Bone marrow (tissue), 2 donors: ENCODE measurements around the gene UBE3B.
A peak's percentile ranks its signal among the peaks of the same experiment; 100 is the strongest.

Experiments
- DNase-seq, 2 donors: peaks; one replicate each; lab custom pipeline; 2025; lab: John Stamatoyannopoulos, UW

The UBE3B gene

GRCh38 chr12:109573029-109573913 is 95.8 kb downstream of the UBE3B start, which contains the start of the genes MMAB and MVK:
MMAB (minus strand) TSS chr12:109573504; CDS start chr12:109573480, 24 bp downstream.
MVK (plus strand) TSS chr12:109573794; CDS start chr12:109574823, 1,029 bp downstream.
- peak; percentile 73 to 97 for DNase-seq

GRCh38 chr12:109573914-109574244 is 96.4 kb downstream of the UBE3B start:
- DNase-seq, result peak in 1 of 2 donors; percentile 19

DNA sequence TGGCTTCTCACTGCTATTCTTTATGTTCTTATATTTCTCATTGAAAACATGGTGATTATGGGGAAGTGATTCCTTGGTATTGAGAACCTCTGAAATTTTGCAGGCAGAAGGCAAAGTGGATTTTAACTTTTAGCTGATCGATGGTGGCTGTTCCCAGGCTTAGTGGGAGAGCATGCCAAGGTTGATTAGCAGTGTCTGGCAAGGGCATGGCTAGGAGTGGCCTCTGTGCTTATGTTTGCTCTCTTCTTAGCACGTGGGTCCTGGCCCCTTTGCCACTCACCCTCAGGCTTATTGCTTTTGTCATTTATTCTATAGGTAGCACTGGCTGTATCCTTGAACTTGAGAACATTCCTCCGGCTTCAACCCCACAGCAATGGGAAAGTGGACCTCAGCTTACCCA is 98.2 kb downstream of the UBE3B start:
- no peak for DNase-seq

DNA sequence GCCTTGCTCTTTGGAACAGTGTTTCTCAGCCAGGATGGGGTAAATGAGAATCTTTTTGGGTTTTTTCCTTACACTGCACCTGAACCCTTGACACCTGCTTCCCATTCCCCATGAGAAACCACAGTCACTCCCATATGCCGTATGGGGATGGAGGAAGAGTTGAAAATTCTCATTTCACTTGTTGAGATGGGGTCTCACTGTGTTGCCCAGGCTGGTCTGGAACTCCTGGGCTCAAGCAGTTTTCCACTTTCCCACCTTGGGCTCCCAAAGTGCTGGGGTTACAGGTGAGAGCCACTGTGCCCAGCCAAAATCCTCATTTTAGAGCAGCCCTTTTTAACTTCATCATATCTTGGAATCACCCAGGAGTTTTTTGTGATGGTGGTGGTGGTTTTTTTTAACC is 99.9 kb downstream of the UBE3B start:
- DNase-seq, result no peak

DNA sequence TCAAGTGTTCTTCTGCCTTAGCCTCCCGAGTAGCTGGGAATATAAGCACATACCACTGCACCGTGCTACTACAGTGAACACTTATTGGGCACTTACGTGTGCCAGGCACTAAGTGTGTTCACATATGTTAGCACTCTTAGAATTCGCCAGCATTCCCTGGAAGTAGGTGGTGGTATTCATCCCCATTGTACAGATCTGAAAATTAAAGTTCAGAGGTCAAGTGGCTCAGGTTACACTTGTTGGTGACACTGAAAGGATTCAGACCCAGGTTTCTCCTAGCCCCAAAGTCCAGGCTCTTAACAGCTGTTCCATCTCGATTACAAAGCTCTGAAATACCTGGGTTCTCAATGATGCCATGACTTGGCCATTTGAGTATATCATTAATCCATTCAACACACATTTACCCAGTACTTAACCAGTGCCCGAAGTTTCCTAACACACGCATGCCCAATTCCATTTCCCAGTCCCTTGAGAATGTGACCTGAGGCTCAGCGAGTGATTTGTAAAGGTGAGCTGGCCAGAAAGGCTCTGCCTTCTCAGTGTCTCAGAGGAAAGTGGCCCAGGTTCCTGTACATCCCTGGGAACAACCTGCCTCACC is 101.0 kb downstream of the UBE3B start:
- no peak for DNase-seq

GRCh38 chr12:109579639-109580038 is 102.2 kb downstream of the UBE3B start:
- DNase-seq, result no peak

DNA sequence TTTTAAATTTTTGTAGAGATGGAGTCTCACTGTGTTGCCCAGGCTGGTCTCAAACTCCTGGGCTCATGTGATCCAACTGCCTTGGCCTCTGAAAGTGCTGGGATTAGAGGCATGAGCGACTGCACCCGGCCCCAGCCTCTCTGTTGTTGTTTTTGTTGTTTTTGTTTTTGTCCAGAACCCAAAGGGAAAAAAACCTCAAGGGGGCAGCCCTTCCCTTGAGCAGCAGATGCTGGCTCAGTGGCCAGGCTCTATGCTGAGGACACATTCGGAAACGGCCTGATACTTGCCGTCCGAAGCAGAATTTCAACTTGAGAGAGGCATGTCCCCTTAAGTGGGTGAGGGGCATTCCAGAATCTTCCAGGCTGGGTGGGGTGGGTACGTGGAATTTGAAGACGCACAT is 102.8 kb downstream of the UBE3B start:
- no peak for DNase-seq

DNA sequence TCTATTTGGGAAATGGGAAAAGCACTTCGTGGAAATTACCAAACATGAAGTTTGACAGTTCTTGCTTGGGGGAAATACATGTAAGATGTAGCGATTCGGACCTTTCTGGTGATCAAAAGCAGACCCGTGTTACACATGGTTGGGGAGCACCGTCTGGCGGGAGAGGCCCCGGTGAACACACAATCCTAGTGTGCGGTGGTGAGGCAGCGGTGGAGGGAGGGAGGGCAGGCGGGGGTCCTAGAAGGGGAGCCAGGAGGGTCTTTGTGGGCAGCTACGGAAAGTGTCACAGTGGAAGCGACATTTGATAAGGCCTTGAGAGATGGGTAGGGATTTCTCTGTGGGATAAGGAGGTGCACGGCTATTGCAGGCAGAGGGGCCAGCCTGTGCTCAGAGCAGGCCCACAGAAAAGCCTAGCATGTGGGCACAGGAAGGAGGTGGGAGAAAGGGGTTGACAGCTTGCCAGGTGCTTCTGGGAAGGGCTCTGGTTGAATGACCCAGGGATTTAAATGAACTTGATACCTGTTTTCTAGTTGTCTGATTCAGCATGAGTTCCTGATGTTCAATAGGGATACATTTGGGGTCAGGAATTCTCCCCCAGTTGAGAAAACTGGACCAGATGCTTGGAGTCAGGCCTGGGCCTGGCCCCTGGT is 103.4 kb downstream of the UBE3B start:
- no peak for DNase-seq

DNA sequence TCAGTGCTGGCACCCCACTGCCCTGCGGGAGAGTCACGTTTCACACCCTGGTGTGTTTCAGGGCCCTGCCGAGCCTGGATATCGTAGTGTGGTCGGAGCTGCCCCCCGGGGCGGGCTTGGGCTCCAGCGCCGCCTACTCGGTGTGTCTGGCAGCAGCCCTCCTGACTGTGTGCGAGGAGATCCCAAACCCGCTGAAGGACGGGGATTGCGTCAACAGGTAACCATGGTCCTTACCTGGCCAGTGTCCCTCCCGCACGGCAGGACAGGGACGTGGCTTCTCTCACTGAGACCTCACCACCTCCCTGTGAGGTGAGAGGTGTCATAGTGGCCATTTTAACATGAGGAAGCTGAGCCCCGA is 103.9 kb downstream of the UBE3B start:
- no peak for DNase-seq

GRCh38 chr12:109581856-109582255 is 104.4 kb downstream of the UBE3B start:
- DNase-seq, result no peak

GRCh38 chr12:109582636-109583035 is 105.2 kb downstream of the UBE3B start:
- DNase-seq, result no peak

- DNase-seq, result no peak
These were observed 106.3 kb downstream of the UBE3B start for GRCh38 chr12:109583733-109584132.
